Measurements from ENCODE around the gene RAB27A.

The RAB27A gene

DNA sequence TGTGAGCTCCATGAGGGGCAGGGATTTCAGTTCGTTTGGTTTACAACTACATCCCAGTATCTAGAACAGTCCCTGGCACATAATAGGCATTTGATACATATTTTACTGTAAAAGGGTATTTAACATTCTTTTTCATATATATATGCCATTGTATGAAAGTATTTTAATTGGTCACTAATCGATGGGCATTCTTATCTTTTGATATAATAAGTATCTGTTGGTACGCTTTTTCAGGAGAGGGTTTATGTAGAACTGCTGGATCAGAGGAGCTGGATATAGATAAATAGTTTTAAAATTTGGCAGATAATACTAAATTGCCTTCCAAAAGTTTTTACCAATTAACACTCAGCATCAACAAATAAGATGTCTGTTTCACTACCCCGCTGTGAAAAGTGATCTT is 91.9 kb downstream of the RAB27A start:
- peak overlapping the region; percentile 92 for H3K27ac ChIP-seq (ENCODE audit: low read length)
- no peak for TF ChIP-seq CTCF (IDR thresholded peaks at IDR 0.05; ENCODE audit: borderline replicate concordance, extremely low read depth, low read length, poor library complexity, severe bottlenecking)
- TF ChIP-seq EZH2 (IDR thresholded peaks at IDR 0.05; ENCODE audit: borderline replicate concordance, low read depth, low read length, severe bottlenecking), result no peak

DNA sequence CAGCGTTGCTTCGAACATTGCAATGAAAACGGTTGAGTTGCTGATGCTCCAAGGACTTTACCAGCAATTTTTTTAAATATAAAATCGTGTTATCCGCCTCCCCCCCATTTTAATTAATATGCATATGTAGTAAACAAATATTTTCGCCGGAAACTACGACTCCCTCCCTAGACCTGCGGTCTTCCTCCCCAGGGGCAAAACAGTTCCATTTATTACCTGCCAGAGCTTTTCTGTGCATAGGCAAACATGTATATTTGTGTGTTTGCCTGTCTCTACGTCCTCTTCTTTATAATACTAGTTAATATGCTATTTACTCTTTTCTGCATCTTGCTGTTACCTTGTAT is 92.3 kb downstream of the RAB27A start:
- peaks cover 29% of the 10 kb centered on the region; the same call in 1 of the 2 replicates for H3K36me3 ChIP-seq (ENCODE audit: insufficient read depth, low read length)
- H3K4me1 ChIP-seq (ENCODE audit: insufficient read depth, low read length), result peaks cover 39% of the 10 kb centered on the region
- no peaks in the 10 kb centered on the region for H3K27me3 ChIP-seq (ENCODE audit: insufficient read depth, low read length, poor library complexity)
- H3K4me3 ChIP-seq (ENCODE audit: low read depth in 1 of 2, low read length in 2 of 2), result peak overlapping the region; percentile 50 to 79
- peaks cover 34% of the 10 kb centered on the region for H4K20me1 ChIP-seq (ENCODE audit: insufficient read depth, low read length)
- peak overlapping the region; percentile 86 for H2AFZ ChIP-seq (ENCODE audit: low read depth, low read length)
- no peak for TF ChIP-seq CTCF (IDR thresholded peaks at IDR 0.05; ENCODE audit: borderline replicate concordance, extremely low read depth, low read length, poor library complexity, severe bottlenecking)
- TF ChIP-seq EZH2 (IDR thresholded peaks at IDR 0.05; ENCODE audit: borderline replicate concordance, low read depth, low read length, severe bottlenecking), result no peak
- no peak for DNase-seq
- H3K9me3 ChIP-seq (ENCODE audit: insufficient read depth, low read length, severe bottlenecking), result no peaks in the 10 kb centered on the region
- H3K9ac ChIP-seq (ENCODE audit: low read depth, low read length), result peak overlapping the region; percentile 79
- peak; percentile 18; the same call in 2 of the 3 replicates for ATAC-seq (ENCODE audit: insufficient read depth, low read depth)
- H3K4me2 ChIP-seq (ENCODE audit: insufficient read depth, low read length), result peak overlapping the region; percentile 88
- peak overlapping the region; percentile 92 for H3K27ac ChIP-seq (ENCODE audit: low read length)
- peaks cover 51% of the 10 kb centered on the region for H3K79me2 ChIP-seq (ENCODE audit: insufficient read depth, low read length)

More for the DNA sequence above, 91.9 kb downstream of the RAB27A start:
- ATAC-seq (ENCODE audit: insufficient read depth, low read depth) (no peak), DNase-seq (no peak)
- H3K36me3 ChIP-seq (ENCODE audit: insufficient read depth, low read length), result peaks cover 26% of the 10 kb centered on the region; the same call in 1 of the 2 replicates
- H3K9ac ChIP-seq (ENCODE audit: low read depth, low read length), result peak overlapping the region; percentile 79
- H3K9me3 ChIP-seq (ENCODE audit: insufficient read depth, low read length, severe bottlenecking), result no peaks in the 10 kb centered on the region
- peak overlapping the region; percentile 86 for H2AFZ ChIP-seq (ENCODE audit: low read depth, low read length)
- H3K4me2 ChIP-seq (ENCODE audit: insufficient read depth, low read length), result peak overlapping the region; percentile 88
- peaks cover 39% of the 10 kb centered on the region for H3K4me1 ChIP-seq (ENCODE audit: insufficient read depth, low read length)
- H4K20me1 ChIP-seq (ENCODE audit: insufficient read depth, low read length), result peaks cover 33% of the 10 kb centered on the region
- peaks cover 47% of the 10 kb centered on the region for H3K79me2 ChIP-seq (ENCODE audit: insufficient read depth, low read length)
- no peaks in the 10 kb centered on the region for H3K27me3 ChIP-seq (ENCODE audit: insufficient read depth, low read length, poor library complexity)
- peak overlapping the region; percentile 50 to 79 for H3K4me3 ChIP-seq (ENCODE audit: low read depth in 1 of 2, low read length in 2 of 2)

DNA sequence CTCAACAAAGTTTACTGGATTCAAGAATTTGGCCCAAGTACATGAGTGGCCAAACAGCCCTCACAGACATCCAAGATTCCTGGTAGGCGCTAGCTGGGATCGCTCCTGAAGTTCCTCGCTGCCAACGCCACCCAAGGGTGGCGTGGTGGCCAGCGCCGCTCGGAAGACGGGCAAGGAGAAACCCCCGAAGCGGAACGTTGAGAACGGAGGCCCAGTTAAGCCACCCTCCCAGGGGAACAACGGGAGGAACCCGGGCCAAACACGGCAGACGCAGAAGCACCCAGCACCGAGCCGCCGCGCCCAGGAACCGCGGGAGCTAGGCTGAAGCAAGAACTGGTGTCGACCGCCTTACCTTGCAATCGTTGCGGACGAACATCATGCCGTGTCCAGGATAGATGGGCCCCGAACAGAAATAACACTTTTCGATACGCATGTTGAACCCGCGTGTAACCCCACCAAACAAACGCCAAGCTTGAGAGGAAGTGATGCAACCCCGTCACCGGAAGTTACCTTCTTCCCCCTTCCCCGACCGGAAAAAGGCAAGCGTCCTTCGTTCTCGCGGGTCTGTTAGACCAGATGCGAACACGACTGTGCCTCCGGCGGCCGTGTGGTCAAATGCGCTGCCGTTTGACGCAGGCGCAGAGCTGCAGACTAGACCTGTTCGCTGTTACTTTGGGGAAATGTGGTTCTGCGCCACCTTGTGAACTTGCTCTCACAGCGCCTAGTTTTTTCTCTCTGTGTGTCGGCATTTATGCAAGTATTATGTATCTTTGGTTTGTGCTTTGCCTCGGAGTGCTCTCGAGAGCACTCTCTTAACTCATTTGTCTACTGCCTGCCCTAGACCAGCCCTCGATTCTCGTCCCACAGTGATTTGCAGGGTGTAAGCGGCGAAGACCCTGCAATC is 92.9 kb downstream of the RAB27A start, which contains the start of gene RSL24D1:
Gene RSL24D1 (minus strand): TSS at position 484 of the 904 bp plus-strand sequence. CDS start 51 bp downstream, at position 433.
- Histone ChIP-seq H3K4me3 (ENCODE audit: low read depth in 1 of 2, low read length in 2 of 2) (peak within 1 kb of the TSS; percentile 70 to 79), H2AFZ (ENCODE audit: low read depth, low read length) (peak within 1 kb of the TSS; percentile 86), H3K36me3 (ENCODE audit: insufficient read depth, low read length) (peaks cover 35% of the 10 kb centered on the region), H3K4me2 (ENCODE audit: insufficient read depth, low read length) (peak within 1 kb of the TSS; percentile 88), H3K9ac (ENCODE audit: low read depth, low read length) (peak within 1 kb of the TSS; percentile 79), H3K27ac (ENCODE audit: low read length) (peak within 1 kb of the TSS; percentile 92), H3K9me3 (ENCODE audit: insufficient read depth, low read length, severe bottlenecking) (no peaks in the 10 kb centered on the region), H3K27me3 (ENCODE audit: insufficient read depth, low read length, poor library complexity) (no peaks in the 10 kb centered on the region), H3K4me1 (ENCODE audit: insufficient read depth, low read length) (peaks cover 39% of the 10 kb centered on the region), H3K79me2 (ENCODE audit: insufficient read depth, low read length) (peaks cover 57% of the 10 kb centered on the region), H4K20me1 (ENCODE audit: insufficient read depth, low read length) (peaks cover 40% of the 10 kb centered on the region)
- DNase-seq (peak; percentile 95), ATAC-seq (ENCODE audit: insufficient read depth, low read depth) (peak; percentile 98)
- TF ChIP-seq EZH2 (IDR thresholded peaks at IDR 0.05; ENCODE audit: borderline replicate concordance, low read depth, low read length, severe bottlenecking) (no peak), CTCF (IDR thresholded peaks at IDR 0.05; ENCODE audit: borderline replicate concordance, extremely low read depth, low read length, poor library complexity, severe bottlenecking) (peak; percentile 61)
